ENCODE results near the gene FAM83B. TPM values are rescaled to one million over a fixed set of nuclear protein-coding genes. Genes with fewer than 3 reads are reported as not detected.

Gene FAM83B
- polyA plus RNA-seq, 1 of the 3 experiments (the other 2 are of a cell fraction) = not detected

DNA sequence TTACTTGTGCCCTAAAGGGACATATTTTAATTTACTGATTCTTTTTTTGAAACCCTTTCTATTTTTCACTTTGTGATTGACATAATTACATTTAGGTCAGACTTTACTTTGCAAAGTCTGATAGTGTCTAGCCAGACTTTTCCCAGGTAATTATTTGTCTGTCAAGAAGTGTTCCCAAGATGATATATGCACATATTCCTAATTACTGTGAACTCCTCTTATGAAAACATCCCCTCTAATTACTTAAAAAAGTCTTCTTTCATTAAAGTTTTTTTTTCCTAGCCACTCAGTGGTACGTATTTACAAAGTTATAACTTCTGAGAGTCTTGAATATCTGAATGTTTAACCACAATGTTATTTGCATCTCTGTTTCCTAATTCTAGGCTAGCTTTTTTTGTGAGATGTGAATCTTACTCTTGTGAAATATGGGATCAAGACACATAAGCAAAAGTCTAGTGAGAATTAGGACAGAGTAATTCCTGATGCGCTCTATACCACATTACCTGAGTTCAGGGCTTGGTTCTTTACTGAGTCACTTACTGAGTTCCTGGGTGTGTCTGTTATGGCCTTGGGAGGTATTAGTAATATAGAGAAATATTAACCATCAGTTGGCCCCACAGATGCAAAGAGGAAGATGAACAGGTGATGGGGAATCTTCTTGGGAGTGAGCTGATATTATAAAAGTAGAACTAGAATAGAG, 27.9 kb downstream of the FAM83B start:
- H3K4me3 ChIP-seq (ENCODE audit: low read depth in 2 of 2, low read length in 1 of 2) = no peak overlapping the region
- H3K27ac ChIP-seq (ENCODE audit: low read depth in 2 of 2, low read length in 1 of 2) = no peak overlapping the region
- H3F3A ChIP-seq (replicated peaks; ENCODE audit: insufficient read depth) = no peaks in the 10 kb centered on the region
- no peak overlapping the region for H3K9ac ChIP-seq
- no peak overlapping the region for H2AFZ ChIP-seq (ENCODE audit: low read depth)
- ChIA-PET POLR2A (no interaction called here), CTCF (no interaction called here)
- H3K9me3 ChIP-seq = no peaks in the 10 kb centered on the region
- DNase-seq = no peak
- H3K9me2 ChIP-seq = no peaks in the 10 kb centered on the region
- no peaks in the 10 kb centered on the region for H3K27me3 ChIP-seq (ENCODE audit: insufficient read depth)
- no peaks in the 10 kb centered on the region for H3K36me3 ChIP-seq (replicated peaks in 1 of 2; ENCODE audit: control insufficient read depth in 1 of 2, insufficient read depth in 2 of 2, low read length in 1 of 2)
- no peaks in the 10 kb centered on the region for H4K20me1 ChIP-seq (ENCODE audit: insufficient read depth)
- no peak overlapping the region for H3K4me2 ChIP-seq
- TF ChIP-seq, protein P1, sequence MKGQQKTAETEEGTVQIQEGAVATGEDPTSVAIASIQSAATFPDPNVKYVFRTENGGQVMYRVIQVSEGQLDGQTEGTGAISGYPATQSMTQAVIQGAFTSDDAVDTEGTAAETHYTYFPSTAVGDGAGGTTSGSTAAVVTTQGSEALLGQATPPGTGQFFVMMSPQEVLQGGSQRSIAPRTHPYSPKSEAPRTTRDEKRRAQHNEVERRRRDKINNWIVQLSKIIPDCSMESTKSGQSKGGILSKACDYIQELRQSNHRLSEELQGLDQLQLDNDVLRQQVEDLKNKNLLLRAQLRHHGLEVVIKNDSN (IDR thresholded peaks at IDR 0.05; ENCODE audit: borderline replicate concordance, low read depth) = no peak
- no peak for TF ChIP-seq SMC3 (IDR thresholded peaks at IDR 0.05; ENCODE audit: low read depth, low read length)
- no peak for TF ChIP-seq FOXM1 (IDR thresholded peaks at IDR 0.05; ENCODE audit: low read depth)
- no peak for TF ChIP-seq POLR2AphosphoS5 (IDR thresholded peaks at IDR 0.05; ENCODE audit: low read depth, low read length)
- TF ChIP-seq RFX5 (IDR thresholded peaks at IDR 0.05; ENCODE audit: low read length) = no peak
- no peak for TF ChIP-seq JUND (IDR thresholded peaks at IDR 0.05)
- no peak for TF ChIP-seq NFIC (IDR thresholded peaks at IDR 0.05; ENCODE audit: borderline replicate concordance)
- no peak for TF ChIP-seq RXRA (IDR thresholded peaks at IDR 0.05; ENCODE audit: borderline replicate concordance, low read depth)
- no peak for TF ChIP-seq MEF2A (IDR thresholded peaks at IDR 0.05; ENCODE audit: borderline replicate concordance, low read depth)
- TF ChIP-seq, protein P2, sequence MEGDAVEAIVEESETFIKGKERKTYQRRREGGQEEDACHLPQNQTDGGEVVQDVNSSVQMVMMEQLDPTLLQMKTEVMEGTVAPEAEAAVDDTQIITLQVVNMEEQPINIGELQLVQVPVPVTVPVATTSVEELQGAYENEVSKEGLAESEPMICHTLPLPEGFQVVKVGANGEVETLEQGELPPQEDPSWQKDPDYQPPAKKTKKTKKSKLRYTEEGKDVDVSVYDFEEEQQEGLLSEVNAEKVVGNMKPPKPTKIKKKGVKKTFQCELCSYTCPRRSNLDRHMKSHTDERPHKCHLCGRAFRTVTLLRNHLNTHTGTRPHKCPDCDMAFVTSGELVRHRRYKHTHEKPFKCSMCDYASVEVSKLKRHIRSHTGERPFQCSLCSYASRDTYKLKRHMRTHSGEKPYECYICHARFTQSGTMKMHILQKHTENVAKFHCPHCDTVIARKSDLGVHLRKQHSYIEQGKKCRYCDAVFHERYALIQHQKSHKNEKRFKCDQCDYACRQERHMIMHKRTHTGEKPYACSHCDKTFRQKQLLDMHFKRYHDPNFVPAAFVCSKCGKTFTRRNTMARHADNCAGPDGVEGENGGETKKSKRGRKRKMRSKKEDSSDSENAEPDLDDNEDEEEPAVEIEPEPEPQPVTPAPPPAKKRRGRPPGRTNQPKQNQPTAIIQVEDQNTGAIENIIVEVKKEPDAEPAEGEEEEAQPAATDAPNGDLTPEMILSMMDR (IDR thresholded peaks at IDR 0.05) = no peak
- no peak for TF ChIP-seq FOSL2 (IDR thresholded peaks at IDR 0.05; ENCODE audit: borderline replicate concordance, low read depth)
- no peak for TF ChIP-seq MXI1 (IDR thresholded peaks at IDR 0.05; ENCODE audit: low read depth, low read length)
- no peak for TF ChIP-seq TCF12 (IDR thresholded peaks at IDR 0.05)
- TF ChIP-seq RCOR1 (IDR thresholded peaks at IDR 0.05; ENCODE audit: low read length) = no peak
- no peaks in the 10 kb centered on the region for H3K4me1 ChIP-seq (ENCODE audit: control insufficient read depth in 1 of 2, insufficient read depth in 2 of 2, low read depth in 1 of 2, low read length in 1 of 2)
- H3K79me2 ChIP-seq (ENCODE audit: insufficient read depth) = no peaks in the 10 kb centered on the region
- 17% methylated on average over 2 of the region's 2 CpGs for WGBS (ENCODE audit: low lambda C conversion rate)

DNA sequence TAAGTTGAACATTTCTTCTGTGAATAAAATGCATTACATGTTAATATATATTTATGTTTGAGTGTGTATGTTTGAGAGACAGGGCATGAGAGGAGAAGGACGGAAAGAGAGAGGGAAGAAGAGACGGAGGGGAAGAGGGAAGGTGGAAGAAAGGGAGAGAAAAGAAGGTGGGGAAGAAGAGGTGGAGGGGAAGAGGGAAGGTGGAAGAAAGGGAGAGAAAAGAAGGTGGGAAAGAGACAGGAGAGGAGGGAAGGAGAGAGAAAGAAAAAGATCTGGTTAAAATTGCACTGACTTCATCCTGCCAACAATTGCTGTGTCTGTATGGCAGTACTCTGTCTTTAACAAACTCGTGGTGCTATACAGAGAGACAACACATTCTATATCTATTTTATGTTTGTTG, 29.0 kb downstream of the FAM83B start:
- Histone ChIP-seq H3K9me3 (no peaks in the 10 kb centered on the region), H3K4me3 (ENCODE audit: low read depth in 2 of 2, low read length in 1 of 2) (no peak overlapping the region), H3K9me2 (no peaks in the 10 kb centered on the region), H3K9ac (no peak overlapping the region), H2AFZ (ENCODE audit: low read depth) (no peak overlapping the region), H3K36me3 (replicated peaks in 1 of 2; ENCODE audit: control insufficient read depth in 1 of 2, insufficient read depth in 2 of 2, low read length in 1 of 2) (no peaks in the 10 kb centered on the region), H3K4me2 (no peak overlapping the region), H3K27me3 (ENCODE audit: insufficient read depth) (no peaks in the 10 kb centered on the region; the same call in 1 of the 2 replicates), H3K79me2 (ENCODE audit: insufficient read depth) (no peaks in the 10 kb centered on the region), H4K20me1 (ENCODE audit: insufficient read depth) (no peaks in the 10 kb centered on the region), H3F3A (replicated peaks; ENCODE audit: insufficient read depth) (no peaks in the 10 kb centered on the region), H3K4me1 (ENCODE audit: control insufficient read depth in 1 of 2, insufficient read depth in 2 of 2, low read depth in 1 of 2, low read length in 1 of 2) (no peaks in the 10 kb centered on the region), H3K27ac (ENCODE audit: low read depth in 2 of 2, low read length in 1 of 2) (no peak overlapping the region)
- POLR2A ChIA-PET = no interaction called here
- no peak for DNase-seq
- 12% methylated on average over 3 of the region's 3 CpGs for WGBS (ENCODE audit: low lambda C conversion rate)
- TF ChIP-seq FOXM1 (IDR thresholded peaks at IDR 0.05; ENCODE audit: low read depth) (no peak), JUND (IDR thresholded peaks at IDR 0.05) (no peak)
- CTCF ChIA-PET = no interaction called here

Measured in SK-N-SH (cell line).